ENCODE data around the gene SHB.

The SHB gene

DNA sequence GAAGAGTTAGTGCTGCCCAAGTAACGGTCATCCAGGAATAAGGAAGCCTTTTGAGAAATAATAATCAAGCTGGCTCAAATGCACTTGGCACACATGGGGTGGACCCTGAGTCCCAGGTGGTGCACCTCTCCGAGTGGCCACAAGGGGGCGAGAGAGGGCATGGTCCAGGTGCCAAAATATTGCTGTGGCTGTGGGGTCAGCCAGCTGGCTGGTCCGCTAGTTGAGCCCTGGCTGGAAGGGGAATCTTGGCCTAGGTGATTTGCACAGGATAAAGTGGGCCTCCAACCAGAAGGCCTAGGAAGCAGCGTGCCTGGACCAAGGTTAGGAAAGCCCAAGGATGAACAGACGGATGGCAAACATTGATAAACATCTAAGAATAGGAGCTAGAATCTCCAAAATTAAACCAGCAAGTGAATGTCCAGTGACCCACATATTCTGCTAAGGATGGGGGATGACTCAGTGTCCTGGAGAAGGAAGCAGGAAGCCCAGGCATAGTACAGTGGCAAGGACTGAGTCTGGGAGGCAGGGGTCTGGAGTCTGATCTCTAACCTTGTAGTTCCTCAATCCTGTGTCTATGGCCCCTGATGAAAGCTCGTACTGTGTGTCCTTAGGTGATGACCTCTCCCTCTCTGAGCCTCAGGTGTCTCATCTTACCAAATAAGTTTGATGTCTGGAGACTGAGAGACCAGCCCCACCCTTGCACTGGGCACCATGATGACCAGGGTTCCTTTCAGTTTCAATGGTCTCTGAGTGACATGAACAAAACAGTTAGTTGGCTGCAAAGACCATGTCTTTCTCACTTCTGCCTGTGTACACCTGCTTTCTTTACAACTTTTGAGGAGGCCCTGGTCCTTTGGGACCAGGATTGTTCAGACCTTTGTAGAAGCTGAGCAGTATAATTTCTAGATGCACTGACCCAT is 19.2 kb upstream of the SHB start:
- peak; percentile 43 to 65 (median 63) for DNase-seq

DNA sequence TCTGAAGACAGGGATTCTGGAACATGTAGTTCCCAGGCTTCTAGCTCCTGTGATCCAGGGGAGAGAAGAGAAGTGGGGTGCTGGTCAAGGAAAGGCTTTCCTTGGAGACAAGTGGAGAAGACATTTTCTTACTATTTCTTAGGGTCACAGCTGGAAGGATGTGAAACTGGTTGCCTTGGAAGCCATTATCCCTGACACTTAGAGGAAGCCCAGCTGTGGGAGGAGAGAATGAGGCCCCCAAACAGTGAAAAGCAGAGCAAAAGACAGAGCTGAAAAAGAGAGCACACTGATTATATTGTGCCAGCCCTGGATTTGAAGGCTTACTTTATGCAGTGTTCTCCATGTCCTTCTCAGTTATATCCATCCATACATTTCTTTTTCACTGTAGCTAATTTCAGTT is 17.5 kb upstream of the SHB start:
- no peak for DNase-seq

DNA sequence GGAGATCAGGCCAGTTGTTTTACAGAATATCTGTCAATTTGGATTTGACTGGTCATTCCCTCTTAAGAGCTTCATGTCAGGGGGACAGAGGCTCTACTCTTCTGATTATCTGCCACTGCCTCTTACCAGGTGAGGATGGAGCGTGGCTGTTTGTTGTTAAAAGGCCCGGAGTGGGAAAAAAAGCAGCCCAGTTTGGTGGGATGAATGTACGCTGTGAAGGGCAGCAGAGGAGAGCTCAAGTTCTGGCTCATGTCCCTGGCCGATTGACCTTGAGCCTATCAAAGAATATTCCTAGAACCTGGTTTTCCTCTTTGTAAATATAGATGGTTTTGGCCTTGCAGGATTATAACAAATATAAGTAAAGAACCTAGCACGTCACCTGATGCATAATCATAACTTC is 16.3 kb upstream of the SHB start:
- DNase-seq = no peak

DNA sequence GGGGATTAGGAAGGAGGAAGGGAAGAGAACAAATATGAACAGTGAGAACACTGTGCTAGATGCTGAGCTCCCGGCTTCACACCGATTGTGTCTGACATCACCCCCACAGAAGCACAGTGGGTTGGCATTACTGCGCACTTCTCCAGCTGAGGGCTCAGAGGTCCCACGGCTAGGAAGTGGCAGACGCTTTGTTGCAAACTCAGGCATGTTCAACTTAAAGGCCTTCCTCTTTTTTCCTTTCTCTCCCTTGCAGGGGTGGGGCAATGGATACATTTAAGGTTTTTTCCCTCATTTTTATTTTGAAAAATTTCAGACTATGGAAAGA is 15.5 kb upstream of the SHB start:
- no peak for DNase-seq

GRCh38 chr9:38083858-38084555 is 15.0 kb upstream of the SHB start:
- DNase-seq = no peak

DNA sequence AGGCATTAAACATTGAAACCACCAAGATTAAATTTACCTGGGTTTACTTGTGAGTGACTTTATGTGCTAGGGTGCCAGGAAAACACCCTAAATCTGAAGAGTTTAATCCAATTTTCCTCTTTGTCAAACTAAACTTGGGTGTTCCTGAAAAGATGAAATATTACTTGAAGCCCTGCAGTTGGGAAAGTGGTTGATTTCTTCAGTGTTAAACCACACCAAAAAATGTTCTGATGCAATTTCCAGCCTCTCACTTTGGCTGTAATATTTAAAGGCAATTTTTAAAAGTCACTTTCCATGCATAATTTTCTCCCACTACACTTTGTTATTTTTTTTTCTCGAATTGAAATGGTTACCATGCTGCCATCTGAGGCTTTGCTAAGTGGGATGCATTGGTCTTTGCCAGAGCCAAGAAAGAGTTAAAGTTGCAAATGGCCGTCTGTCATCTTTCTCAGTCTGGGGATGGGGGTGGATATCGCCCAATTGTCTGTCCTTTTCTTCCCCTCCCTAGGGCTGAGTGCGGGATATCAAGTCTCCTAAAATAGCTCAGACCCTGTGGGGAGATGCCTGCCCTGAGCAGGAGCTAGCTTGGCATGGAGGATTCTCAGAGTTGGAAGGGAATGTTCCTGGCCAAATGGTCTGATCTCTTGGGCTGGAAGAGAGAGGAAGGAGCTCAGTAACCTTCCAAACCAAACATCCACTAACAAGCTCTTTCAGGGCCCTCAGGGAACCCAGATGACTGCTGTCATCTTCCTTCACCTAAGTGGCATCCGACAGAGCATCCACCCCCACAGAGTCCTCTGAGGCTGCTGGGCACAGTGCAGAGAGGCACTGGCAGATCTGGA is 13.6 kb upstream of the SHB start:
- DNase-seq = no peak

DNA sequence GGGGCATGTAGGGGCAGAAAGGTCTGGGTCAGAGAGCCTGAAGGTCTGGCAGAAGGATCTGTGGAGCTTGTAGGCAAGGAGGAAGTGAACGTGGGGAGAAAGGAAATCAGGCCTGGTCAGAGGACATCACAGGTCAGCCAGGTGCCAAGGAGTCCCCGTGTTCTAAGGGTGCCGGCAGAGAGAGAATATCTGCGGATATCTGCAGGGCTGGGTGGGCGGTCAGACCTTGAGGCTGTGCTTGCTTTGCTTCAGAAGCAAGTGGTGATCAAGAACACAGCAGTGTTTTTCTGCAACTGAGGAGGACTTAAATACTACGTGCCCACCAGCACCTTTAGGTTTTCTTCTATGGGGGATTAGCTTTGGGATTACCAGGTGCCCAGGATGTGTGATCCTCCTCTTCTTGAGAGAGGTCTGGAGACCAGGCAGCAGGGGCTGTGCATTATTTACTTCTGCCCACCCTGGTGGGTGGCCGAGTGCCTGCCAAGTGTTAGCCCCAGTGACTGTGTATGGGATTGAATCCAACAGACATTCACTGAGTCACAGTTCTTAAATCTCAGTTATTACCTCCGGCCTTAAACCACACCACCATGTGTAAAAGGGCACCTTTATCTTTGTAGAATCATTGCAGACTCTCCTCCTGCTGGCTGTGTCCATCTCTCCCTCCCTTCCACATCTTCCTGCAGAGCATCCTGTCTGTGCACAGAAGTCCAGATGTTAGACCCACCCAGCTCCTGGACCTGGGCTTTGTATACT is 12.5 kb upstream of the SHB start:
- no peak for DNase-seq

DNA sequence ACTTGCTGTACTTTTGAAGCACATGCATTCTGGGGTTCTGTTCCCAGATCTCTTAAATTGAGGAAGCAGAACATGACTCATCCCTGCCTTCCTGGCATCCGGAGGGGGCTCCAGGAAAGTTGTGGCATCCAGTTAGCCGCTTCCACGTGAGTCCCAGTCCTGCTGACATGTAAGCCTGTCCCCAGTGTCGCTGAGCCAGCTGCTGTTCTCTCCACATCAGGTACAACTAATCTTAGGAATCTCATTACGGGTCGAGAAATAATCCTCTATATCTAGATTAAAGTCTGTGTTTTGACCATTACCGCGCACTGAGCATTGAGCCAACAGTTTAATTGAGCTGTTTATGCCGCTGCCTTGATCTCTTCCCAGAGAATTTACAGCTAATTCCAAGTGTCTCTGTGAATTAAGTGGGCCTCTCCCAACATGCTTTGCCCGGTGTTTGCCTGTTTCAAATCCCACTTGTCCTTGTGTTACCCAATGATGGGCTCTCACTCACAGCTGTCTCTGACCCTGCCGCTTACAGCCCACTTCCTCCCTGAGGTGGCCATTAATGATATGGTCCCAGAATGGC is 10.5 kb upstream of the SHB start:
- no peak for DNase-seq

DNA sequence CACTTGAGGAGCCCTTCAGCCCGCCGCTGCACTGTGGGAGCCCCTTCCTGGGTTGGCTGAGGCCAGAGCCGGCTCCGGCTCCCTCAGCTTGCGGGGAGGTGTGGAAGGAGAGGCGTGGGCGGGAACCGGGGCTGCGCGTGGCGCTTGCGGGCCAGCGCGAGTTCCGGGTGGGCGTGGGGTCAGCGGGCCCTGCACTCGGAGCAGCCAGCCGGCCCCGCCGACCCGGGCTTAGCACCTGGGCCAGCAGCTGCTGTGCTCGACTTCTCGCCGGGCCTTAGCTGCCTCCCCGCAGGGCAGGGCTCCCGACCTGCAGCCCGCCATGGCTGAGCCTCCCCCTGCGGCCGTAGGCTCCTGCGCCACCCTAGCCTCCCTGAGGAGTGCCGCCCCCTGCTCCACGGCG is 6.2 kb upstream of the SHB start:
- no peak for DNase-seq

- DNase-seq = no peak
Observed at GRCh38 chr9:38074441-38074961, 5.5 kb upstream of the SHB start.

GRCh38 chr9:38073882-38074281 is 4.9 kb upstream of the SHB start:
- DNase-seq = no peak

GRCh38 chr9:38071470-38072134 is 2.6 kb upstream of the SHB start:
- no peak for DNase-seq

GRCh38 chr9:38067859-38068681 is 957 bp downstream of the SHB start:
- peak in 1 of 4 experiments; percentile 14 for DNase-seq

DNA sequence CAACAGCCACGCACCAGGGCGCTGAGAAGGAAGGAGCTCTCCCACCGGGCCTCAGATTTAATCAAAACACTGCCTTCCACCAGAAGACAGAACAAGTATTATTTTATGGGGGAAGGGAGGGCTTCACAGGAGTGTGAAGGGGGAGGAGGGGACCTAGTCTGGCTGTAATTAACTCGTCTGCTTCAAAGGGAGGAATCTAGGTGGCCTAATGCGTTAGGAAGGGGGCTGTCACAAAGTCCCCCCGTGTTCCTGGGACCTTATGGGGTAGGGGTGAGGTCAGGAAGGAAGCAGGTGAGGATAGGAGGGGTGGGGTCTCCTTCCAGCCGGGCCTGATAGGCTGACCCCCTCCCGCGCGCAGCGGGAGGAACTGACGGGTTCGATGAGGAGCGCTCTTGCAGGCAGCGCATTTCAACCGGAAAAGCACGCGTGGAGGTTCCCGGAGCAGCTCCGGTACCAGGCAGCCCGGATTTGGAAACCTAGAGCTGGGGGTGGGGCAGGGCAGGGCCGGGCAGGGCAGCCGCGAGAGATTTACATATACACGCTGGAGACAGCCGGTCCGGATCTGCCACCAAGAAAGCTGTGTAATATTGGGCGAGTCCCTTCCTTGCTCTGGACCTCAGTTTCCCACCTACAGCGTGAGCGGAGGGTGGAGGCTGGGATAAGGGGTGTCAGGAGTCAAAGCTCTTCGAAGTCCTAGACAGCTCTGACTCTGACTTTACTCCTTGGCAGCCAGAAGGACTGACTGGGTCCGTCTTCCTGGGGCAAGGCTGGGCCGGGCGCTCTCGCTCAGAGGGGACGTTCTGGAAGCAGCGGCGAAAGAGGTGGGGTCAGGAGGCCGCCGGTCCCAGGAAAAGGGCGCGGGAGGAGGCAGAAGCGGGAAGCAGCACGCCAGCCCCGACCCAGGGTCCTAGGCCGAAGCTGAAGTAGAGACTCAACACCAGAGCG is 1.8 kb downstream of the SHB start:
- peak in 1 of 4 experiments; percentile 12 for DNase-seq

DNA sequence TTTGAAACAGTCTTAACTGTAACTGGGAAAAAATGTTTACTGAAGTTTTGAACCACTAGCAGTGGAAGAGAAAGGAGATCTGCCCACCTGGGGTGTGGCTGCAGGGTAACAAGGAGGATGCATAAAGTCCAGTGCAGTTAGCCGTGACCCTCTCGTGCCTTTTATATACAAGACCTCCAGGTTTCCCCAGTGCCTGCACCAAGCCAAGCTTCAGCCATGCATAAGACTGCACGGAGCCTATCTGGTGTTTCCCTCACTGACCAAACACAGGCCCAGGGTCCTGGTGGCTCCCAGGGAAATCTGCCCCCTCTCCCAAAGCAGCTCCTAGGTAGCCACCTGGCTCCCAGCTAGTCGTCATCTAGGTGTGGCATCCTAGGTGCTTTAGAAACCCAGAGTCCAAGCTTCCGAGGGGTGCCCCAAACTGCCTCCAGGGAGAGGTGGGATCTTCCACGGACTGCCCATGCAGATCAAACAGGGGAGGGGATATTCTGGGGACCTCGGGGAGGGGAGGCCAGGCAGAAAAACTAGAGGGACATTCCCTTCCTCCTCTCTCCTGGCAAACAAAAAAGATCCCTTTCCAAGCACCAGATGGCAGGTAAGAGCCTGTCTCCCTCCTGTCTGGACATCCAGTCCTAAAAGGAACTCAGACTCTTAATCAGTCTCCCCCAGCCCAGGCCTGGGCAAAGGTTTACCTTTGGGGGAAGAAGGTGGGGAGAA is 2.7 kb downstream of the SHB start:
- DNase-seq = no peak

GRCh38 chr9:38065369-38066075 is 3.5 kb downstream of the SHB start:
- DNase-seq = no peak

- DNase-seq = no peak
Observed at GRCh38 chr9:38064842-38065368, 4.1 kb downstream of the SHB start.

GRCh38 chr9:38063363-38063707 is 5.7 kb downstream of the SHB start:
- no peak for DNase-seq
